ENCODE data around the gene PLBD2.

PLBD2 gene

GRCh38 chr12:113369391-113369985 is 11.1 kb downstream of the PLBD2 start:
- no peak for DNase-seq (ENCODE audit: low read depth, low spot score)

- no peak for DNase-seq (ENCODE audit: low read depth, low spot score)
Observed at GRCh38 chr12:113370923-113371682, 12.7 kb downstream of the PLBD2 start.

- DNase-seq (ENCODE audit: low read depth, low spot score) = no peak
Observed at GRCh38 chr12:113371808-113372207, 13.4 kb downstream of the PLBD2 start.

GRCh38 chr12:113372371-113372770 is 14.0 kb downstream of the PLBD2 start:
- no peak for DNase-seq (ENCODE audit: low read depth, low spot score)

GRCh38 chr12:113373440-113373839 is 15.1 kb downstream of the PLBD2 start:
- no peak for DNase-seq (ENCODE audit: low read depth, low spot score)

GRCh38 chr12:113373969-113374368 is 15.6 kb downstream of the PLBD2 start:
- no peak for DNase-seq (ENCODE audit: low read depth, low spot score)

GRCh38 chr12:113374823-113375428 is 16.5 kb downstream of the PLBD2 start:
- no peak for DNase-seq (ENCODE audit: low read depth, low spot score)

GRCh38 chr12:113378291-113378690 is 19.9 kb downstream of the PLBD2 start:
- DNase-seq (ENCODE audit: low read depth, low spot score) = no peak

- DNase-seq (ENCODE audit: low read depth, low spot score) = no peak
Observed at GRCh38 chr12:113381220-113381619, 22.8 kb downstream of the PLBD2 start.

GRCh38 chr12:113382206-113382605 is 23.8 kb downstream of the PLBD2 start:
- DNase-seq (ENCODE audit: low read depth, low spot score) = no peak

GRCh38 chr12:113384778-113385177 is 26.4 kb downstream of the PLBD2 start:
- DNase-seq (ENCODE audit: low read depth, low spot score) = no peak

GRCh38 chr12:113385282-113385882 is 27.0 kb downstream of the PLBD2 start:
- no peak for DNase-seq (ENCODE audit: low read depth, low spot score)

- no peak for DNase-seq (ENCODE audit: low read depth, low spot score)
Observed at GRCh38 chr12:113386866-113387566, 28.6 kb downstream of the PLBD2 start.

GRCh38 chr12:113387631-113388030 is 29.2 kb downstream of the PLBD2 start:
- DNase-seq (ENCODE audit: low read depth, low spot score) = no peak

- no peak for DNase-seq (ENCODE audit: low read depth, low spot score)
Observed at GRCh38 chr12:113388351-113388750, 30.0 kb downstream of the PLBD2 start.

GRCh38 chr12:113390064-113391043 is 32.0 kb downstream of the PLBD2 start:
- DNase-seq (ENCODE audit: low read depth, low spot score) = no peak

GRCh38 chr12:113391145-113391544 is 32.8 kb downstream of the PLBD2 start:
- DNase-seq (ENCODE audit: low read depth, low spot score) = no peak

GRCh38 chr12:113391650-113392337 is 33.4 kb downstream of the PLBD2 start:
- DNase-seq (ENCODE audit: low read depth, low spot score) = no peak

- no peak for DNase-seq (ENCODE audit: low read depth, low spot score)
Observed at GRCh38 chr12:113392520-113392919, 34.1 kb downstream of the PLBD2 start.

- no peak for DNase-seq (ENCODE audit: low read depth, low spot score)
Observed at GRCh38 chr12:113392988-113393579, 34.7 kb downstream of the PLBD2 start.

All from smooth muscle cell of the brain vasculature (primary cell).